GM23338 (cell line): Measurements from ENCODE around the gene SESN3. TPM values are rescaled to one million over a fixed set of nuclear protein-coding genes. Genes with fewer than 3 reads are reported as not detected.
A peak's percentile ranks its signal among the peaks of the same experiment; 100 is the strongest.

Experiments used
- ATAC-seq: fragments of 200-7000 bp; cut with Tn5 transposase; 3 replicates; pipeline ENCODE4 v1.9.1; 2020
- DNase-seq: peaks from one replicate; pipeline ENCODE4 v3.0.0-alpha.2; 2015; ENCODE audit warnings: low spot score
- H2AFZ ChIP-seq: fragments of 200-600 bp; sonication (generic); 2 replicates; pipeline ENCODE4 v1.8.0; 2016; ENCODE audit warnings: antibody characterized with exemption, mild to moderate bottlenecking, moderate library complexity
- H3F3A ChIP-seq: fragments of 200-600 bp; sonication (generic); replicated peaks from 2 replicates; pipeline ENCODE4 v1.8.0; 2017; ENCODE audit warnings: antibody characterized with exemption, mixed run types, low read depth
- H3K27ac ChIP-seq: fragments of 200-600 bp; sonication (generic); 2 replicates; pipeline ENCODE4 v1.6.1; 2016; ENCODE audit warnings: low read depth
- H3K27me3 ChIP-seq: fragments of 200-600 bp; sonication (generic); 2 replicates; pipeline ENCODE4 v1.8.0; 2016; ENCODE audit warnings: mild to moderate bottlenecking, mixed run types, moderate library complexity; ENCODE audit not compliant: insufficient read depth
- H3K36me3 ChIP-seq: fragments of 200-600 bp; sonication (generic); 2 replicates; pipeline ENCODE4 v1.8.0; 2016; ENCODE audit warnings: mild to moderate bottlenecking; ENCODE audit not compliant: insufficient read depth
- H3K4me1 ChIP-seq: fragments of 200-600 bp; sonication (generic); 2 replicates; pipeline ENCODE4 v1.8.0; 2016; ENCODE audit warnings: mild to moderate bottlenecking, moderate library complexity; ENCODE audit not compliant: insufficient read depth
- H3K4me2 ChIP-seq: fragments of 200-600 bp; sonication (generic); 2 replicates; pipeline ENCODE4 v1.7.1; 2017; ENCODE audit warnings: mixed run types
- H3K4me3 ChIP-seq: fragments of 200-600 bp; sonication (generic); 2 replicates; pipeline ENCODE4 v1.6.1; 2016; ENCODE audit warnings: mixed run types
- H3K79me2 ChIP-seq: fragments of 200-600 bp; sonication (generic); replicated peaks from 2 replicates; pipeline ENCODE4 v1.8.0; 2017; ENCODE audit warnings: mild to moderate bottlenecking; ENCODE audit not compliant: insufficient read depth
- H3K9me2 ChIP-seq: fragments of 200-600 bp; sonication (generic); 2 replicates; pipeline ENCODE4 v1.8.0; 2017; ENCODE audit not compliant: insufficient read depth
- H4K20me1 ChIP-seq: fragments of 200-600 bp; sonication (generic); replicated peaks from 2 replicates; pipeline ENCODE4 v1.8.0; 2017; ENCODE audit warnings: mild to moderate bottlenecking; ENCODE audit not compliant: insufficient read depth
- H3K27ac Mint-ChIP-seq: 2 replicates; pipeline ENCODE4 v1.8.0; 2020; ENCODE audit warnings: inconsistent platforms, mild to moderate bottlenecking, moderate library complexity, mixed read lengths
- H3K27me3 Mint-ChIP-seq: 3 replicates; pipeline ENCODE4 v1.8.0; 2022; ENCODE audit warnings: low read depth, mild to moderate bottlenecking, moderate library complexity, mixed read lengths, inconsistent platforms; ENCODE audit not compliant: insufficient read depth, poor library complexity
- H3K36me3 Mint-ChIP-seq: 3 replicates; pipeline ENCODE4 v1.8.0; 2021; ENCODE audit warnings: low read depth, mild to moderate bottlenecking, inconsistent platforms, moderate library complexity, mixed read lengths
- H3K4me1 Mint-ChIP-seq: 3 replicates; pipeline ENCODE4 v1.8.0; 2020; ENCODE audit warnings: mild to moderate bottlenecking, inconsistent platforms, mixed read lengths
- H3K4me3 Mint-ChIP-seq: 3 replicates; pipeline ENCODE4 v1.8.0; 2021; ENCODE audit warnings: moderate library complexity, mild to moderate bottlenecking, inconsistent platforms, mixed read lengths
- H3K9me3 Mint-ChIP-seq: 3 replicates; pipeline ENCODE4 v1.8.0; 2020; ENCODE audit warnings: moderate library complexity, mild to moderate bottlenecking, inconsistent platforms, mixed read lengths
- CREB1 ChIP-seq: fragments of 250-450 bp; sonication (Bioruptor Pico); IDR thresholded peaks from 2 replicates; pipeline ENCODE4 v1.5.0; 2020; ENCODE audit warnings: low read depth, mild to moderate bottlenecking, moderate library complexity
- CTCF ChIP-seq, 2 experiments: fragments of 200-600 bp in 1 of 2; sonication (generic) in 1 of 2; conservative IDR thresholded peaks; 2 replicates each; pipeline versions ENCODE4 v1.5.1 to v1.6.1; 2016 to 2017; ENCODE audit warnings: antibody characterized with exemption in 2 of 2, low read depth in 2 of 2, mild to moderate bottlenecking in 2 of 2, moderate library complexity in 1 of 2
- EZH2 ChIP-seq: fragments of 200-600 bp; sonication (generic); IDR thresholded peaks from one replicate; pipeline ENCODE4 v1.8.0; 2017; ENCODE audit warnings: antibody characterized with exemption, mild to moderate bottlenecking, low read depth; ENCODE audit not compliant: unreplicated experiment
- EZH2phosphoT487 ChIP-seq: fragments of 200-600 bp; sonication (generic); IDR thresholded peaks from one replicate; pipeline ENCODE4 v1.8.1; 2018; ENCODE audit warnings: antibody characterized with exemption; ENCODE audit not compliant: unreplicated experiment
- JUNB ChIP-seq: IDR thresholded peaks from one replicate; pipeline ENCODE4 v1.6.1; 2016; ENCODE audit warnings: antibody characterized with exemption; ENCODE audit not compliant: unreplicated experiment
- NANOG ChIP-seq: IDR thresholded peaks from 2 replicates; pipeline ENCODE4 v1.6.1; 2016; ENCODE audit warnings: antibody characterized with exemption, borderline replicate concordance
- POLR2AphosphoS5 ChIP-seq: IDR thresholded peaks from 2 replicates; pipeline ENCODE4 v1.6.1; 2016; ENCODE audit warnings: antibody characterized with exemption, low read depth
- STAT1 ChIP-seq: IDR thresholded peaks from one replicate; pipeline ENCODE4 v1.6.1; 2016; ENCODE audit warnings: antibody characterized with exemption; ENCODE audit not compliant: unreplicated experiment
- ZNF114 ChIP-seq: fragments of 250-450 bp; sonication (Bioruptor Pico); IDR thresholded peaks from 2 replicates; pipeline ENCODE4 v1.5.0; 2020; ENCODE audit warnings: mild to moderate bottlenecking, moderate library complexity
- polyA plus RNA-seq: library from polyadenylated mRNA; unstranded; fragments of >200 nt; fragmentation: Nextera tagmentation; extraction: Ambion mirVana; gene quantifications from 2 replicates; pipeline ENCODE4 v1.2.1, GENCODE V29; 2016
- total RNA-seq: library from RNA; depleted of rRNA; stranded (reverse); fragments of >200 nt; shearing (Covaris generic); gene quantifications from 2 replicates; pipeline ENCODE4 v1.2.3, GENCODE V29; 2014

Gene SESN3
- total and polyA plus RNA-seq, 2 experiments from 2014 or later, result 5.5 to 30.5 TPM

- Histone ChIP-seq H3K27me3 (peaks cover 6% of the 10 kb centered on the region), H3K36me3 (no peaks in the 10 kb centered on the region), H3K4me1 (no peaks in the 10 kb centered on the region), H3K79me2 (no peaks in the 10 kb centered on the region), H3K4me2 (no peak overlapping the region), H4K20me1 (no peaks in the 10 kb centered on the region), H3K9me2 (no peaks in the 10 kb centered on the region), H3K27ac (no peak overlapping the region), H2AFZ (0 out of 2 replicates have a peak overlapping the region, but pooled peaks have one; percentile 19), H3K4me3 (no peak overlapping the region), H3F3A (no peaks in the 10 kb centered on the region)
- no peak for DNase-seq
- Mint-ChIP-seq H3K4me3 (no peak overlapping the region), H3K27me3 (peaks cover 23% of the 10 kb centered on the region), H3K4me1 (peaks cover 5% of the 10 kb centered on the region), H3K27ac (no peak overlapping the region), H3K9me3 (peaks cover 13% of the 10 kb centered on the region), H3K36me3 (peaks cover 10% of the 10 kb centered on the region)
- no peak for ATAC-seq
- TF ChIP-seq STAT1, result no peak
- no peak for TF ChIP-seq ZNF114 (CRISPR knock-in tag)
- no peak for TF ChIP-seq EZH2phosphoT487
- no peak for TF ChIP-seq EZH2
- TF ChIP-seq CTCF (conservative IDR thresholded peaks at IDR 0.05; ENCODE audit: low read depth in 2 of 2), result no peak
- no peak for TF ChIP-seq CREB1 (CRISPR knock-in tag)
- TF ChIP-seq JUNB, result no peak
- TF ChIP-seq NANOG, result no peak
These were observed 75.6 kb downstream of the SESN3 start for GRCh38 chr11:95155385-95155784.

GRCh38 chr11:95154514-95154913, 76.5 kb downstream of the SESN3 start:
- peaks cover 6% of the 10 kb centered on the region; the same call in 1 of the 2 replicates for H3K4me1 ChIP-seq
- peaks cover 13% of the 10 kb centered on the region for H3K9me3 Mint-ChIP-seq
- H3K4me3 Mint-ChIP-seq, result no peak overlapping the region
- no peaks in the 10 kb centered on the region for H3K36me3 ChIP-seq
- H3K27me3 ChIP-seq, result peaks cover 15% of the 10 kb centered on the region
- TF ChIP-seq POLR2AphosphoS5 (no peak), CTCF (conservative IDR thresholded peaks at IDR 0.05; ENCODE audit: low read depth in 2 of 2) (peak; percentile 92 to 97), EZH2 (no peak)
- no peaks in the 10 kb centered on the region for H3F3A ChIP-seq
- no peak overlapping the region for H3K4me2 ChIP-seq
- no peak overlapping the region for H3K27ac Mint-ChIP-seq
- H3K9me2 ChIP-seq, result no peaks in the 10 kb centered on the region
- no peak overlapping the region for H3K4me3 ChIP-seq
- peaks cover 31% of the 10 kb centered on the region for H3K27me3 Mint-ChIP-seq
- no peak overlapping the region for H2AFZ ChIP-seq
- H3K4me1 Mint-ChIP-seq, result peaks cover 5% of the 10 kb centered on the region
- no peaks in the 10 kb centered on the region for H4K20me1 ChIP-seq
- ATAC-seq (0 out of 3 replicates have a peak, but pooled peaks have one; percentile 3), DNase-seq (peak; percentile 84)
- no peaks in the 10 kb centered on the region for H3K79me2 ChIP-seq
- H3K36me3 Mint-ChIP-seq, result peaks cover 10% of the 10 kb centered on the region
- no peak overlapping the region for H3K27ac ChIP-seq
